Measurements from ENCODE around the gene SIN3A. TPM values are rescaled to one million over a fixed set of nuclear protein-coding genes. Genes with fewer than 3 reads are reported as not detected.

The SIN3A gene
- total and polyA plus RNA-seq, 9 of the 15 experiments (the other 6 are each of a cell fraction or from before 2014, with no cell fraction given): 11.1 to 70.3 (median 25.3) TPM

- POLR2A ChIA-PET: interaction anchor here (0.6 to 1.4 kb wide), 4 partner anchors 9 to 262 kb away, joined by 3 to 4 read pairs (median 3); partner anchors contain the start of gene SNUPN
- Histone ChIP-seq H4K20me1 (replicated peaks; ENCODE audit: control insufficient read depth, insufficient read depth, low read length) (peaks cover 7% of the 10 kb centered on the region), H3K27me3 (ENCODE audit: control insufficient read depth in 2 of 2, insufficient read depth in 2 of 2, low read length in 2 of 2) (no peaks in the 10 kb centered on the region), H3K36me3 (ENCODE audit: control insufficient read depth, insufficient read depth, low read length) (peaks cover 87% of the 10 kb centered on the region; the same call in 2 of the 3 replicates), H3K9ac (ENCODE audit: insufficient read depth in 1 of 2, low read depth in 2 of 2, low read length in 2 of 2) (peak overlapping the region in 1 of 2 experiments; percentile 28; a peak in 1 of 4 replicates), H3K4me2 (ENCODE audit: insufficient read depth, low read length) (no peak overlapping the region), H3K4me1 (replicated peaks in 1 of 2; ENCODE audit: control insufficient read depth in 2 of 2, insufficient read depth in 2 of 2, low read length in 2 of 2) (peaks cover 7 to 25% of the 10 kb centered on the region in 2 experiments; a peak in 4 of 5 replicates), H3K9me1 (ENCODE audit: control insufficient read depth, insufficient read depth, low read length) (peaks cover 3% of the 10 kb centered on the region), H3K27ac (ENCODE audit: extremely low read depth, low read depth, low read length) (no peak overlapping the region), H3K4me3 (no peak overlapping the region), H3K9me3 (replicated peaks; ENCODE audit: control insufficient read depth, insufficient read depth, low read depth, low read length) (no peaks in the 10 kb centered on the region), H2AFZ (ENCODE audit: low read depth, low read length) (no peak overlapping the region), H3K79me2 (ENCODE audit: control insufficient read depth, insufficient read depth, low read length) (peaks cover 10% of the 10 kb centered on the region; the same call in 2 of the 3 replicates)
- CTCF ChIA-PET (ENCODE audit: low intra/inter-chr PET ratio): no interaction called here
- ATAC-seq: no peak
- intact Hi-C loops (cut with micrococcal nuclease): no loop called here
- DNase-seq (ENCODE audit: extremely low read depth in 1 of 4, low spot score in 3 of 4): no peak
- no TSS peak for BruUV-seq (replicated peaks)
- no peak for FAIRE-seq
- in situ Hi-C loops (cut with MboI): no loop called here
- TF ChIP-seq SRF (CRISPR knock-in tag; IDR thresholded peaks at IDR 0.05): no peak
- TF ChIP-seq POLR2G (IDR thresholded peaks at IDR 0.05; ENCODE audit: low read depth, low read length): peak; percentile 56; the same call in 1 of the 2 replicates
- peak; percentile 51 for TF ChIP-seq RBFOX2 (IDR thresholded peaks at IDR 0.05; ENCODE audit: low read depth, low read length)
- WGBS (ENCODE audit: insufficient coverage, low coverage, missing lambda C conversion rate): 88% methylated on average over 8 of the region's 9 CpGs
These were observed 87.7 kb downstream of the SIN3A start for GRCh38 chr15:75363786-75364185.

GRCh38 chr15:75362642-75363249 lies 88.7 kb downstream of the SIN3A start:
- H3K4me3 ChIP-seq: no peak overlapping the region
- no peak overlapping the region for H2AFZ ChIP-seq (ENCODE audit: low read depth, low read length)
- peaks cover 7 to 16% of the 10 kb centered on the region in 2 experiments; a peak in 4 of 5 replicates for H3K4me1 ChIP-seq (replicated peaks in 1 of 2; ENCODE audit: control insufficient read depth in 2 of 2, insufficient read depth in 2 of 2, low read length in 2 of 2)
- peaks cover 8% of the 10 kb centered on the region; the same call in 2 of the 3 replicates for H3K79me2 ChIP-seq (ENCODE audit: control insufficient read depth, insufficient read depth, low read length)
- FAIRE-seq (no peak), ATAC-seq (peak; percentile 16; the same call in 2 of the 3 replicates), DNase-seq (ENCODE audit: extremely low read depth in 1 of 4, low spot score in 3 of 4) (no peak)
- BruUV-seq (replicated peaks): no TSS peak
- CTCF ChIA-PET (ENCODE audit: low intra/inter-chr PET ratio): no interaction called here
- POLR2A ChIA-PET: interaction anchor here (0.6 to 1.4 kb wide), 5 partner anchors 8 to 263 kb away, joined by 3 to 4 read pairs (median 3); partner anchors contain the start of gene SNUPN
- H3K4me2 ChIP-seq (ENCODE audit: insufficient read depth, low read length): no peak overlapping the region
- H3K9ac ChIP-seq (ENCODE audit: insufficient read depth in 1 of 2, low read depth in 2 of 2, low read length in 2 of 2): peak overlapping the region in 1 of 2 experiments; percentile 62; a peak in 2 of 4 replicates
- intact Hi-C loops (cut with micrococcal nuclease) (no loop called here), in situ Hi-C loops (cut with MboI) (no loop called here)
- no peaks in the 10 kb centered on the region; a peak in 1 of 5 replicates for H3K27me3 ChIP-seq (ENCODE audit: control insufficient read depth in 2 of 2, insufficient read depth in 2 of 2, low read length in 2 of 2)
- peaks cover 93% of the 10 kb centered on the region; the same call in 2 of the 3 replicates for H3K36me3 ChIP-seq (ENCODE audit: control insufficient read depth, insufficient read depth, low read length)
- H3K9me3 ChIP-seq (replicated peaks; ENCODE audit: control insufficient read depth, insufficient read depth, low read depth, low read length): no peaks in the 10 kb centered on the region
- 77% methylated on average over 5 of the region's 7 CpGs for WGBS (ENCODE audit: insufficient coverage, low coverage, missing lambda C conversion rate)
- peaks cover 3% of the 10 kb centered on the region for H3K9me1 ChIP-seq (ENCODE audit: control insufficient read depth, insufficient read depth, low read length)
- H4K20me1 ChIP-seq (replicated peaks; ENCODE audit: control insufficient read depth, insufficient read depth, low read length): peaks cover 4% of the 10 kb centered on the region
- no peak overlapping the region for H3K27ac ChIP-seq (ENCODE audit: extremely low read depth, low read depth, low read length)
- no peak for TF ChIP-seq PTBP1 (IDR thresholded peaks at IDR 0.05; ENCODE audit: low read depth, low read length)
- no peak for TF ChIP-seq RREB1 (CRISPR knock-in tag; IDR thresholded peaks at IDR 0.05)
- TF ChIP-seq BRD4 (IDR thresholded peaks at IDR 0.05): no peak
- TF ChIP-seq TAL1 (IDR thresholded peaks at IDR 0.05): no peak
- no peak for TF ChIP-seq NELFE (IDR thresholded peaks at IDR 0.05; ENCODE audit: insufficient read depth, insufficient read length)
- no peak for TF ChIP-seq TRIM28 (IDR thresholded peaks at IDR 0.05)
- TF ChIP-seq ZNF212 (CRISPR knock-in tag; IDR thresholded peaks at IDR 0.05): no peak
- TF ChIP-seq HDGF (IDR thresholded peaks at IDR 0.05): no peak

Measured in K562 (cell line).